Small intestine (tissue), 16 donors: ENCODE results near the gene ZNF93. TPM values are rescaled to one million over a fixed set of nuclear protein-coding genes. Genes with fewer than 3 reads are reported as not detected.
"Not testable (repeated sequence)": the region's sequence is repeated elsewhere in the genome, so short reads cannot be mapped to it uniquely, and the experiment has no call there.

Experiments used
- DNase-seq, 2 donors: peaks; one replicate each; pipeline versions ENCODE4 v3.0.0 to v3.0.0-alpha.2; 2013
- FAIRE-seq: peaks from 2 replicates; lab custom pipeline; 2012; peaks lifted over from hg19 to GRCh38; lab: Jason Lieb, UNC
- H3K27ac ChIP-seq, 3 donors: one replicate each; pipeline ENCODE4 v1.5.1; 2013; ENCODE audit warnings: low read length in 2 of 3, mild to moderate bottlenecking in 2 of 3, control low read depth in 1 of 3, inconsistent platforms in 1 of 3, low read depth in 1 of 3, moderate library complexity in 1 of 3
- H3K27me3 ChIP-seq, 3 donors: one replicate each; pipeline ENCODE4 v1.6.1; 2013; ENCODE audit warnings: low read length in 3 of 3, inconsistent platforms in 1 of 3; ENCODE audit not compliant: control insufficient read depth in 3 of 3, insufficient read depth in 3 of 3
- H3K36me3 ChIP-seq, 3 donors: one replicate each; pipeline ENCODE4 v1.6.1; 2013; ENCODE audit warnings: low read length in 3 of 3, inconsistent platforms in 1 of 3, low read depth in 1 of 3, mild to moderate bottlenecking in 1 of 3, moderate library complexity in 1 of 3; ENCODE audit not compliant: control insufficient read depth in 3 of 3, insufficient read depth in 2 of 3
- H3K4me1 ChIP-seq, 3 donors: one replicate each; pipeline ENCODE4 v1.6.1; 2013; ENCODE audit warnings: low read length in 2 of 3, inconsistent platforms in 1 of 3, low read depth in 1 of 3, mild to moderate bottlenecking in 1 of 3, moderate library complexity in 1 of 3; ENCODE audit not compliant: control insufficient read depth in 3 of 3, insufficient read depth in 2 of 3
- H3K4me3 ChIP-seq, 3 donors: one replicate each; pipeline ENCODE4 v1.5.1; 2013; ENCODE audit warnings: low read length in 3 of 3, control low read depth in 1 of 3, inconsistent platforms in 1 of 3, low read depth in 1 of 3, mild to moderate bottlenecking in 1 of 3, moderate library complexity in 1 of 3
- H3K9me3 ChIP-seq, 2 donors: one replicate each; pipeline ENCODE4 v1.6.1; 2013; ENCODE audit warnings: low read depth in 1 of 2, low read length in 1 of 2; ENCODE audit not compliant: control insufficient read depth in 2 of 2, insufficient read depth in 1 of 2
- WGBS, 3 donors: extraction: QIAGEN DNeasy Blood & Tissue Kit; methylation state at CpG; one replicate each; pipeline ENCODE4 v1.1.7; 2013; 5-methylcytosine and 5-hydroxymethylcytosine counted together
- long read RNA-seq, 10 donors: transcript quantifications; one replicate each; lab custom pipeline, GENCODE V29; 2026
- polyA plus RNA-seq, 4 donors: library from polyadenylated mRNA; stranded (reverse) in 3 of 4; unstranded in 1 of 4; fragments of 200-250 nt in 3 of 4; fragments of 120-200 nt in 1 of 4; gene quantifications; one replicate each; pipeline versions ENCODE4 v1.2.1 to v1.2.3, GENCODE V29; 2013
- donor health status: healthy with polysubstance abuse.
- donor health status: control.
- donor health status: control.
- donor health status: Bipolar disorder and iron deficiency.
- donor health status: healthy.

ZNF93 gene
- 1 to 10 TPM in 3 of 4 donors, not detected in 1; 1.1 to 8.0 (median 3.1) TPM for polyA plus RNA-seq
- long read RNA-seq, donor 1, transcript ZNF93-201 (4 exons, 2,648 nt): major isoform, 5 of 5 reads
- long read RNA-seq, donor 1, partial matches to known transcripts: 0 of 5 reads
- long read RNA-seq, donor 1, other reads (novel, unspliced or antisense): 0 of 5 reads
- long read RNA-seq, donor 2, partial matches to known transcripts: 0 of 1 reads
- long read RNA-seq, donor 2, other reads (novel, unspliced or antisense): 0 of 1 reads
- long read RNA-seq, donor 3, partial matches to known transcripts: 0 of 3 reads
- long read RNA-seq, donor 3, other reads (novel, unspliced or antisense): 0 of 3 reads
- long read RNA-seq, donor 4: 0 reads
- long read RNA-seq, donor 5: 0 reads
- long read RNA-seq, donor 6: 0 reads
- long read RNA-seq, donor 7, transcript ZNF93-201 (4 exons, 2,648 nt): major isoform, 9 of 9 reads
- long read RNA-seq, donor 7, partial matches to known transcripts: 0 of 9 reads
- long read RNA-seq, donor 7, other reads (novel, unspliced or antisense): 0 of 9 reads
- long read RNA-seq, donor 8: 0 reads
- long read RNA-seq, donor 9, partial matches to known transcripts: 0 of 2 reads
- long read RNA-seq, donor 9, other reads (novel, unspliced or antisense): 0 of 2 reads
- long read RNA-seq, donor 10, partial matches to known transcripts: 0 of 3 reads
- long read RNA-seq, donor 10, other reads (novel, unspliced or antisense): 0 of 3 reads

- DNase-seq (peak; percentile 96 to 97), FAIRE-seq (no peak)
- peak within 1 kb of the TSS; percentile 9 to 98 (median 90) for H3K27ac ChIP-seq
- H3K9me3 ChIP-seq: peaks cover 0 to 31% of the 10 kb centered on the region in 2 donors
- H3K4me3 ChIP-seq: peak within 1 kb of the TSS; percentile 59 to 91 (median 66)
- H3K27me3 ChIP-seq: no peaks in the 10 kb centered on the region
- 0 to 1% (median 0%) methylated on average over 35 of the region's 35 CpGs for WGBS, 3 donors
- H3K4me1 ChIP-seq: no peaks in the 10 kb centered on the region
- peaks cover 0 to 2% (median 0%) of the 10 kb centered on the region in 3 donors for H3K36me3 ChIP-seq
Measured at GRCh38 chr19:19900729-19901444, at the start of gene ZNF93. ZNF93 (plus strand) TSS chr19:19900946; CDS start chr19:19901089, 143 bp downstream.

- H3K4me1 ChIP-seq, H3K27ac ChIP-seq, H3K9me3 ChIP-seq, H3K36me3 ChIP-seq, FAIRE-seq, DNase-seq, H3K4me3 ChIP-seq, H3K27me3 ChIP-seq: not testable (repeated sequence)
- 76 to 79% (median 77%) methylated on average over 2 of the region's 2 CpGs for WGBS, 3 donors
Measured at GRCh38 chr19:19851740-19852139, 49.0 kb upstream of the ZNF93 start.

GRCh38 chr19:19858751-19859150 is 42.0 kb upstream of the ZNF93 start:
- H3K9me3 ChIP-seq: peaks cover 0 to 3% of the 10 kb centered on the region in 2 donors
- no peak for DNase-seq
- H3K27ac ChIP-seq: no peak overlapping the region
- no peak overlapping the region for H3K4me3 ChIP-seq
- no peaks in the 10 kb centered on the region for H3K27me3 ChIP-seq
- WGBS, 3 donors: 89 to 97% (median 91%) methylated on average over 2 of the region's 2 CpGs
- no peaks in the 10 kb centered on the region for H3K36me3 ChIP-seq
- H3K4me1 ChIP-seq: no peaks in the 10 kb centered on the region
- no peak for FAIRE-seq

GRCh38 chr19:19860756-19861390 is 39.9 kb upstream of the ZNF93 start:
- Histone ChIP-seq H3K36me3 (no peaks in the 10 kb centered on the region), H3K27ac (no peak overlapping the region), H3K27me3 (no peaks in the 10 kb centered on the region), H3K4me1 (no peaks in the 10 kb centered on the region), H3K9me3 (peaks cover 0 to 3% of the 10 kb centered on the region in 2 donors), H3K4me3 (peak overlapping the region in 1 of 3 donors; percentile 53)
- DNase-seq (peak in 1 of 2 donors; percentile 79), FAIRE-seq (no peak)
- 12 to 32% (median 26%) methylated on average over 29 of the region's 29 CpGs for WGBS, 3 donors

- H3K27me3 ChIP-seq: no peaks in the 10 kb centered on the region
- H3K27ac ChIP-seq: peak within 1 kb of the TSS; percentile 95 to 99 (median 96)
- WGBS, 3 donors: 0 to 1% (median 1%) methylated on average over 38 to 43 of the region's 43 CpGs
- no peak for FAIRE-seq
- H3K9me3 ChIP-seq: peaks cover 0 to 13% of the 10 kb centered on the region in 2 donors
- peak; percentile 97 for DNase-seq
- peaks cover 0 to 3% (median 0%) of the 10 kb centered on the region in 3 donors for H3K4me1 ChIP-seq
- H3K4me3 ChIP-seq: peak within 1 kb of the TSS; percentile 61 to 76 (median 63)
- H3K36me3 ChIP-seq: peaks cover 0 to 3% (median 2%) of the 10 kb centered on the region in 3 donors
Measured at GRCh38 chr19:19865750-19866610, 34.8 kb upstream of the ZNF93 start, which contains the start of gene ZNF253. ZNF253 (plus strand) TSS chr19:19865882; CDS start chr19:19865997, 115 bp downstream.

- Histone ChIP-seq H3K27ac (peak overlapping the region; percentile 95 to 99 (median 96)), H3K36me3 (peaks cover 0 to 5% (median 2%) of the 10 kb centered on the region in 3 donors), H3K4me3 (peak overlapping the region; percentile 61 to 76 (median 63)), H3K27me3 (no peaks in the 10 kb centered on the region), H3K4me1 (peaks cover 0 to 3% (median 0%) of the 10 kb centered on the region in 3 donors), H3K9me3 (peaks cover 0 to 19% of the 10 kb centered on the region in 2 donors)
- FAIRE-seq: no peak
- 6 to 22% (median 14%) methylated on average over 23 of the region's 23 CpGs for WGBS, 3 donors
- DNase-seq: peak; percentile 2 to 52
Measured at GRCh38 chr19:19866611-19867248, 34.0 kb upstream of the ZNF93 start.

GRCh38 chr19:19870086-19870485 is 30.7 kb upstream of the ZNF93 start:
- WGBS, 3 donors: 96 to 98% (median 98%) methylated on average over 5 of the region's 5 CpGs
- H3K4me1 ChIP-seq, H3K27me3 ChIP-seq, H3K27ac ChIP-seq, DNase-seq, FAIRE-seq, H3K4me3 ChIP-seq: not testable (repeated sequence)
- peaks cover 1 to 42% of the 10 kb centered on the region in 2 donors for H3K9me3 ChIP-seq
- peaks cover 5 to 13% (median 6%) of the 10 kb centered on the region in 3 donors for H3K36me3 ChIP-seq
